SK-N-SH (cell line): ENCODE results near the gene TMSB10. TPM values are rescaled to one million over a fixed set of nuclear protein-coding genes. Genes with fewer than 3 reads are reported as not detected.

Source experiments
- CTCF ChIA-PET: fragments of 300-600, 350-600 bp; formaldehyde crosslinking; extraction: SDS; loops from one replicate; lab custom pipeline; 2021; lab: Yijun Ruan, JAX
- POLR2A ChIA-PET: fragments of 350-600 bp; sonication (Branson Sonifier 250); formaldehyde crosslinking; extraction: SDS; loops from one replicate; lab custom pipeline; 2020; ENCODE audit warnings: antibody characterized with exemption, inconsistent platforms; lab: Yijun Ruan, JAX
- DNase-seq: peaks from one replicate; pipeline ENCODE4 v3.0.0; 2012
- H2AFZ ChIP-seq: fragments of 200-600 bp; sonication (generic); 2 replicates; pipeline ENCODE4 v1.8.1; 2016; ENCODE audit warnings: antibody characterized with exemption, mild to moderate bottlenecking, low read depth
- H3F3A ChIP-seq: fragments of 200-600 bp; sonication (generic); replicated peaks from 2 replicates; pipeline ENCODE3; 2016; ENCODE audit warnings: antibody characterized with exemption, mild to moderate bottlenecking; ENCODE audit not compliant: insufficient read depth
- H3K27ac ChIP-seq, 2 experiments: fragments of 200-500 bp in 1 of 2; fragments of 200-600 bp in 1 of 2; sonication (Bioruptor generic) in 1 of 2; sonication (generic), shearing (Covaris generic) in 1 of 2; 2 replicates each; pipeline versions ENCODE4 v1.5.1 to v1.6.1; 2014 to 2016; ENCODE audit warnings: low read depth in 2 of 2, inconsistent platforms in 1 of 2, low read length in 1 of 2, mild to moderate bottlenecking in 1 of 2, mixed read lengths in 1 of 2
- H3K27me3 ChIP-seq: fragments of 200-600 bp; sonication (generic), shearing (Covaris generic); 2 replicates; pipeline ENCODE4 v1.6.1; 2016; ENCODE audit warnings: mixed run types; ENCODE audit not compliant: insufficient read depth
- H3K36me3 ChIP-seq, 2 experiments: fragments of 200-500 bp in 1 of 2; fragments of 200-600 bp in 1 of 2; sonication (Bioruptor generic) in 1 of 2; sonication (generic) in 1 of 2; replicated peaks in 1 of 2; 2 replicates each; pipeline versions ENCODE3 to v1.5.1; 2014 to 2016; ENCODE audit warnings: low read length in 1 of 2, mild to moderate bottlenecking in 1 of 2; ENCODE audit not compliant: insufficient read depth in 2 of 2, control insufficient read depth in 1 of 2
- H3K4me1 ChIP-seq, 2 experiments: fragments of 200-500 bp in 1 of 2; fragments of 200-600 bp in 1 of 2; sonication (Bioruptor generic) in 1 of 2; sonication (generic), shearing (Covaris generic) in 1 of 2; 2 replicates each; pipeline versions ENCODE4 v1.5.1 to v1.6.1; 2014 to 2016; ENCODE audit warnings: low read depth in 1 of 2, low read length in 1 of 2, mixed run types in 1 of 2; ENCODE audit not compliant: insufficient read depth in 2 of 2, control insufficient read depth in 1 of 2
- H3K4me2 ChIP-seq: fragments of 200-600 bp; sonication (generic), shearing (Covaris generic); 2 replicates; pipeline ENCODE4 v1.6.1; 2017; ENCODE audit warnings: mixed run types
- H3K4me3 ChIP-seq, 2 experiments: fragments of 200-500 bp in 1 of 2; fragments of 200-600 bp in 1 of 2; sonication (Bioruptor generic) in 1 of 2; sonication (generic), shearing (Covaris generic) in 1 of 2; 2 replicates each; pipeline versions ENCODE4 v1.5.1 to v1.8.1; 2014 to 2016; ENCODE audit warnings: low read depth in 2 of 2, inconsistent platforms in 1 of 2, low read length in 1 of 2, mild to moderate bottlenecking in 1 of 2, mixed read lengths in 1 of 2, moderate library complexity in 1 of 2
- H3K79me2 ChIP-seq: fragments of 200-600 bp; sonication (generic); 2 replicates; pipeline ENCODE4 v1.8.1; 2017; ENCODE audit warnings: mild to moderate bottlenecking; ENCODE audit not compliant: insufficient read depth
- H3K9ac ChIP-seq: fragments of 200-600 bp; sonication (generic); 2 replicates; pipeline ENCODE4 v1.6.1; 2017; ENCODE audit warnings: mixed run types
- H3K9me2 ChIP-seq: fragments of 200-600 bp; sonication (generic); 2 replicates; pipeline ENCODE4 v1.6.1; 2017; ENCODE audit warnings: mixed run types
- H3K9me3 ChIP-seq: fragments of 200-600 bp; sonication (generic); 2 replicates; pipeline ENCODE4 v1.6.1; 2017; ENCODE audit warnings: mixed run types, mild to moderate bottlenecking, moderate library complexity
- H4K20me1 ChIP-seq: fragments of 200-600 bp; sonication (generic); 2 replicates; pipeline ENCODE4 v1.6.1; 2017; ENCODE audit warnings: mild to moderate bottlenecking, mixed run types; ENCODE audit not compliant: insufficient read depth
- CHD2 ChIP-seq: fragments of 150-350 bp; IDR thresholded peaks from 2 replicates; pipeline ENCODE4 v1.6.1; 2018; ENCODE audit warnings: low read length; ENCODE audit not compliant: partially characterized antibody
- ELF1 ChIP-seq: IDR thresholded peaks from 2 replicates; pipeline ENCODE4 v1.4.0; 2012
- EP300 ChIP-seq, 2 experiments: IDR thresholded peaks; 2 replicates each; pipeline versions ENCODE4 v1.4.0 to v1.6.1; 2012; ENCODE audit warnings: borderline replicate concordance in 1 of 2, low read depth in 1 of 2, low read length in 1 of 2
- FOSL2 ChIP-seq: IDR thresholded peaks from 2 replicates; pipeline ENCODE4 v1.4.0; 2012; ENCODE audit warnings: low read depth, mild to moderate bottlenecking, moderate library complexity, borderline replicate concordance
- GABPA ChIP-seq: IDR thresholded peaks from 2 replicates; pipeline ENCODE4 v1.4.0; 2012; ENCODE audit warnings: low read depth, mild to moderate bottlenecking
- JUND ChIP-seq: IDR thresholded peaks from 2 replicates; pipeline ENCODE4 v1.4.0; 2012
- MXI1 ChIP-seq: IDR thresholded peaks from 2 replicates; pipeline ENCODE4 v1.6.1; 2012; ENCODE audit warnings: mild to moderate bottlenecking, low read depth, low read length, improper control_type of control experiment
- NRF1 ChIP-seq: IDR thresholded peaks from 2 replicates; pipeline ENCODE4 v1.6.1; 2012; ENCODE audit warnings: low read depth, mild to moderate bottlenecking, low read length
- RXRA ChIP-seq: IDR thresholded peaks from 2 replicates; pipeline ENCODE4 v1.4.0; 2012; ENCODE audit warnings: low read depth, mild to moderate bottlenecking, borderline replicate concordance
- SIN3A ChIP-seq: IDR thresholded peaks from 2 replicates; pipeline ENCODE4 v1.6.1; 2012; ENCODE audit warnings: low read depth, mild to moderate bottlenecking, low read length, moderate library complexity, borderline replicate concordance
- TAF1 ChIP-seq: IDR thresholded peaks from 2 replicates; pipeline ENCODE4 v1.6.1; 2012; ENCODE audit warnings: low read depth, mild to moderate bottlenecking, low read length, moderate library complexity, borderline replicate concordance
- TEAD4 ChIP-seq: IDR thresholded peaks from 2 replicates; pipeline ENCODE4 v1.4.0; 2012; ENCODE audit warnings: mild to moderate bottlenecking, borderline replicate concordance; ENCODE audit not compliant: insufficient read depth
- WGBS: methylation state at CpG from one replicate; pipeline ENCODE4 v1.1.6; 2017; ENCODE audit warnings: low lambda C conversion rate; 5-methylcytosine and 5-hydroxymethylcytosine counted together
- polyA plus RNA-seq, 3 experiments: library from polyadenylated mRNA; depleted of rRNA; stranded (reverse); fragments of >200 nt; gene quantifications; 2 replicates each; pipeline ENCODE4 v1.2.3, GENCODE V29; 2012
- TF ChIP-seq, protein P1 (sequence below): IDR thresholded peaks from 2 replicates; pipeline ENCODE4 v1.4.0; 2012; ENCODE audit warnings: low read depth, borderline replicate concordance
- TF ChIP-seq, protein P2 (sequence below): fragments of 150-350 bp; IDR thresholded peaks from 2 replicates; pipeline ENCODE4 v1.6.1; 2016; ENCODE audit warnings: mild to moderate bottlenecking, low read depth, low read length

TMSB10 gene
- polyA plus RNA-seq, 1 of the 3 experiments (the other 2 are of a cell fraction), result 7,920 TPM

DNA sequence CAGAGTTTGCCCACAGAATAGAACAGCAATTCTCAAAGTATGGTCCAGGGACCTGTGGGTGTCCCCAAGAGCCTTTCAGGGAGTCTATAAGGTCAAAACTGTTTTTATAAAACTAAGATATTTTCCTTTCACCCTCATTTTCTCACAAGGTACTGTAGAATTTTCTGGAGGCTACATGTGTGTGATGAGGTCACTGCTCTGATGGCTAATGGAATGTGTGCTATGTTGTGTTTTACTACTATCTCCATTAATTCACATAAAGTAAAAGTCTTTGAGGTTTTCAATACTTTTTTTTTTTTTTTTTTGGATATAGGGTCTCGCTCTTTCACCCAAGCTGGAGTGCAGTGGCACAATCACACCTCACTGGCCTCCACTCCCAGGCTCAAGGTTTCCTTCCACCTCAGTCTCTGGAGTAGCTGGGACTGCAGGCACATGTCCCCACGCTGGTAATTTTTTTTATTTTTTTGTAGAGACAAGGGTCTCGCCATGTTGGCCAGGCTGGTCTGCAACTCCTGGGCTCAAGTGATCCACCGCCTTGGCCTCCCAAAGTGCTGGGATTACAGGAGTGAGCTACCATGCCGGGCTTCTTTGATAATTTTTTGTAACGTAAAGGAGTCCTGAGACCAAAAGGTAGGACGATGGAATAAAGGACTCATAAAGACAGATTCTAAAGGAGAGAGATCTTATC, 26.4 kb upstream of the TMSB10 start (continued):
- TF ChIP-seq SIN3A (no peak), CHD2 (no peak), JUND (no peak), TEAD4 (no peak)
- TF ChIP-seq, protein P1, sequence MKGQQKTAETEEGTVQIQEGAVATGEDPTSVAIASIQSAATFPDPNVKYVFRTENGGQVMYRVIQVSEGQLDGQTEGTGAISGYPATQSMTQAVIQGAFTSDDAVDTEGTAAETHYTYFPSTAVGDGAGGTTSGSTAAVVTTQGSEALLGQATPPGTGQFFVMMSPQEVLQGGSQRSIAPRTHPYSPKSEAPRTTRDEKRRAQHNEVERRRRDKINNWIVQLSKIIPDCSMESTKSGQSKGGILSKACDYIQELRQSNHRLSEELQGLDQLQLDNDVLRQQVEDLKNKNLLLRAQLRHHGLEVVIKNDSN, result no peak

DNA sequence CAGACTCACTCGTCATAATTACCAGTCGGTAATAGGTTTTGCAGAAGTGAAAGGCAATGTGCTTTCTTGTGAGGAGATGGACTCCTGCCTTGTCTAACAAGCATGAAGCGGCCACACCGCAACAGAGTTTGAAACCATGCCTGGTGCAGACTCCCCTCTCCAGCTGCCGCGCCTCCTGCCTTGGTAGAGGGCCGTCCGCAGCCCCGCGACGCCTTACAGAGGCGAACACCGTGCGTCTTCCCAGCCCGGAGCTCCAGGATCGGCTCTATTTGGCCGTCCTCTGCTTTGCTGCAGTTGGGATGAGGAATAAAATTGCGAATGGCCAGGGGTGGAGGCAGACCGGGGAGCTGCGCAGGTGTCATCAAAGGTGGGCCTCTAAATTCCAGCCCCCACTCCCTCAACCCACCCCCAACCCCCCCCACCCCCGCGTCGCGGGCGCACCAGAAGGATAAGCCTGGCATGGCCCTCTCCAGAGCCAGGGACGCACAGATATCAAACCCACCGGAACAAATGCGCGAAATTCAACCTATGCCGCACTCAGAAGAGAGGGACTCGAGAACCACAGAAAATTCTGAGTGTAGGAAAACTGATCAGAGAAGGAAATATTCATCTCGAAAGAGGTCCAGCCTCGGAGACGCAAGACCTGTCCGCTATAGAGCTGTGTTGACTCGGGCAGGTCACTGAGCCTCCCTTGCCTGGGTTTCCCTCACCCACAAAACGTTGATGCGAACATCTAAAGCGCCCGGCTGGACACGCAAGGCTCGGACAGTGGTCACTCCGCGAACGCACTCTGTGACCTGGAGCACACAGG, 25.7 kb upstream of the TMSB10 start:
- Histone ChIP-seq H3K4me3 (peak overlapping the region; percentile 44 to 66), H3K9me2 (no peaks in the 10 kb centered on the region), H2AFZ (no peak overlapping the region; the same call in 1 of the 2 replicates), H3K27me3 (peaks cover 16% of the 10 kb centered on the region), H3K9ac (no peak overlapping the region), H3K9me3 (no peaks in the 10 kb centered on the region), H3K79me2 (no peaks in the 10 kb centered on the region), H4K20me1 (no peaks in the 10 kb centered on the region), H3K27ac (no peak overlapping the region), H3K4me1 (peaks cover 2 to 12% of the 10 kb centered on the region in 2 experiments; a peak in 3 of 4 replicates), H3K36me3 (no peaks in the 10 kb centered on the region)
- ChIA-PET POLR2A (no interaction called here), CTCF (interaction anchor here (0.6 to 2.8 kb wide), 5 partner anchors 9 to 421 kb away, joined by 3 to 9 read pairs (median 7); partner anchors contain the start of gene SUCLG1)
- no peak for DNase-seq
- TF ChIP-seq ELF1 (no peak), RXRA (no peak), NRF1 (no peak), MXI1 (no peak), TAF1 (no peak), EP300 (IDR thresholded peaks at IDR 0.05; ENCODE audit: borderline replicate concordance in 1 of 2, low read depth in 1 of 2, low read length in 1 of 2) (no peak), GABPA (no peak), TEAD4 (no peak), FOSL2 (no peak), SIN3A (no peak)
- TF ChIP-seq, protein P2, sequence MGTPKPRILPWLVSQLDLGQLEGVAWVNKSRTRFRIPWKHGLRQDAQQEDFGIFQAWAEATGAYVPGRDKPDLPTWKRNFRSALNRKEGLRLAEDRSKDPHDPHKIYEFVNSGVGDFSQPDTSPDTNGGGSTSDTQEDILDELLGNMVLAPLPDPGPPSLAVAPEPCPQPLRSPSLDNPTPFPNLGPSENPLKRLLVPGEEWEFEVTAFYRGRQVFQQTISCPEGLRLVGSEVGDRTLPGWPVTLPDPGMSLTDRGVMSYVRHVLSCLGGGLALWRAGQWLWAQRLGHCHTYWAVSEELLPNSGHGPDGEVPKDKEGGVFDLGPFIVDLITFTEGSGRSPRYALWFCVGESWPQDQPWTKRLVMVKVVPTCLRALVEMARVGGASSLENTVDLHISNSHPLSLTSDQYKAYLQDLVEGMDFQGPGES, result no peak
- TF ChIP-seq, all 33 proteins: peak for 0
- Histone ChIP-seq H3F3A (no peaks in the 10 kb centered on the region), H3K4me2 (peak overlapping the region; percentile 86)
- WGBS, result 19% methylated on average over 42 of the region's 45 CpGs
